Hematopoietic multipotent progenitor cell (in vitro differentiated cells): ENCODE data around the gene HS6ST1. TPM values are rescaled to one million over a fixed set of nuclear protein-coding genes. Genes with fewer than 3 reads are reported as not detected.

Experiments
- DNase-seq, 3 donors: peaks; one replicate each; pipeline ENCODE4 v3.0.0-alpha.2; 2011 to 2015; ENCODE audit warnings: low read depth in 2 of 3, low spot score in 2 of 3
- total RNA-seq: library from RNA; depleted of rRNA; stranded (reverse); fragments of >200 nt; gene quantifications from one replicate; pipeline ENCODE4 v1.2.3, GENCODE V29; 2012

HS6ST1 gene
- 74.1 TPM for total RNA-seq

- DNase-seq = peak; percentile 55 to 83 (median 82)
Observed at GRCh38 chr2:128318776-128319464, at the start of gene HS6ST1. Gene HS6ST1 (minus strand): TSS chr2:128318868. CDS start chr2:128318563, 305 bp downstream.

GRCh38 chr2:128367601-128368359 is 49.1 kb upstream of the HS6ST1 start:
- no peak for DNase-seq

- no peak for DNase-seq
Observed at GRCh38 chr2:128366713-128367511, 48.2 kb upstream of the HS6ST1 start.

- DNase-seq = no peak
Observed at GRCh38 chr2:128365217-128365905, 46.7 kb upstream of the HS6ST1 start.

- DNase-seq = no peak
Observed at GRCh38 chr2:128364441-128364911, 45.8 kb upstream of the HS6ST1 start.

- DNase-seq = no peak
Observed at GRCh38 chr2:128363934-128364361, 45.3 kb upstream of the HS6ST1 start.

- DNase-seq = no peak
Observed at GRCh38 chr2:128362889-128363228, 44.2 kb upstream of the HS6ST1 start.

- DNase-seq = no peak
Observed at GRCh38 chr2:128362176-128362888, 43.7 kb upstream of the HS6ST1 start.

- DNase-seq = no peak
Observed at GRCh38 chr2:128361376-128362131, 42.9 kb upstream of the HS6ST1 start.

GRCh38 chr2:128360711-128361110 is 42.0 kb upstream of the HS6ST1 start:
- no peak for DNase-seq

GRCh38 chr2:128359841-128360240 is 41.2 kb upstream of the HS6ST1 start:
- no peak for DNase-seq

GRCh38 chr2:128358941-128359731 is 40.5 kb upstream of the HS6ST1 start:
- DNase-seq = no peak

- no peak for DNase-seq
Observed at GRCh38 chr2:128357506-128358370, 39.1 kb upstream of the HS6ST1 start.

- DNase-seq = no peak
Observed at GRCh38 chr2:128356127-128356526, 37.5 kb upstream of the HS6ST1 start.

- no peak for DNase-seq
Observed at GRCh38 chr2:128354726-128355470, 36.2 kb upstream of the HS6ST1 start.

- DNase-seq = no peak
Observed at GRCh38 chr2:128354161-128354560, 35.5 kb upstream of the HS6ST1 start.

GRCh38 chr2:128350736-128351135 is 32.1 kb upstream of the HS6ST1 start:
- DNase-seq = no peak
